Regular cardiac myocyte (primary cell): Measurements from ENCODE around the gene CYP26C1. TPM values are rescaled to one million over a fixed set of nuclear protein-coding genes. Genes with fewer than 3 reads are reported as not detected.

Experiments
- total RNA-seq: library from RNA; depleted of rRNA; stranded (reverse); fragments of >200 nt; gene quantifications from 2 replicates; pipeline ENCODE4 v1.2.3, GENCODE V29; 2014

CYP26C1 gene, protein sequence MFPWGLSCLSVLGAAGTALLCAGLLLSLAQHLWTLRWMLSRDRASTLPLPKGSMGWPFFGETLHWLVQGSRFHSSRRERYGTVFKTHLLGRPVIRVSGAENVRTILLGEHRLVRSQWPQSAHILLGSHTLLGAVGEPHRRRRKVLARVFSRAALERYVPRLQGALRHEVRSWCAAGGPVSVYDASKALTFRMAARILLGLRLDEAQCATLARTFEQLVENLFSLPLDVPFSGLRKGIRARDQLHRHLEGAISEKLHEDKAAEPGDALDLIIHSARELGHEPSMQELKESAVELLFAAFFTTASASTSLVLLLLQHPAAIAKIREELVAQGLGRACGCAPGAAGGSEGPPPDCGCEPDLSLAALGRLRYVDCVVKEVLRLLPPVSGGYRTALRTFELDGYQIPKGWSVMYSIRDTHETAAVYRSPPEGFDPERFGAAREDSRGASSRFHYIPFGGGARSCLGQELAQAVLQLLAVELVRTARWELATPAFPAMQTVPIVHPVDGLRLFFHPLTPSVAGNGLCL
- under 0.01 TPM in 2 replicates for total RNA-seq

DNA sequence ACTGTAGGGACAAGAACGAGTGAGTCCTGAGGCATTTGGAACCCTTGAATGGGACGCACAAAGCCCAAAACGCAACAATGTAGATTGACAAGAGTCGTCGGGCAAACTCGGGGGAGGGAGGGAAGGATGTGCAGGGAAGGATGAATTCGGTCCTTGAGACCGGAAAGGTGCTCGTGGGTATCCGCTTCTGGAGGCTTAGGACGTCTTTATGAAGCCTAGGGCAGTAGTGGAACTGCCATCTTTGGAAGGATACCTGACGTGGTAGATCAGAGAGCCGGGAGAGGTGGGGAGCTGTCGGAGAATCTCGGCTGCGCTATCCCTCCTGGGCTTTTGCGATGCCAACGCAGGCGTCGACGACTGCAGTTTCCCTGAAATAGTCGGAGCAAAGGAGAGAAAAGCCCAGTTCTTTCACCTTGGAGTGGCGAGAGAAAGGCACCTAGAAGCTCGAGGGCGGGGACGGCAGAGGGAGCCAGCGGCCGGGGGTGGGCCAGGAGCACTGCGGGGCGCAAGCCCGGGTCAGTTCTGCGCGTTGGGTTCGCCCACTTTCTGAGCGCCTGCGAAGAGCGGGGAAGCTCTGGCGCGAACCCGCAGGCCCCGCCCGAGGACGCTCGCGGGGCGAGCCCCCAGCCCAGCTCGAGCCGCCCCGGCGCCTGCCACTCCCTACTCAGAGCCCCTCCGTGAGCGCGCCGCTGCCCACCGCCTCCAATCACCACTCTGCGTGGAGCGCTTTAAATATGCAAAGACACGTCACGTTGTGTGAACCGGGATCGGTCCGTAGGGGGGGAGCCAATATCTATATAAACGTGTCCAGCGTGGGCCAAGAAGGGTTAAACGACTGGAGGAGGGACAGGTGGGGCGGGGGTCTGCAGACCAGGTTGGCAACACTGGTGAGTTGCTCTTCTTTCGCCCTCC, at the start of gene CYP26C1:
Gene CYP26C1 (plus strand): TSS at position 824 of the 912 bp plus-strand sequence. CDS start 466 bp downstream, outside the sequence.

DNA sequence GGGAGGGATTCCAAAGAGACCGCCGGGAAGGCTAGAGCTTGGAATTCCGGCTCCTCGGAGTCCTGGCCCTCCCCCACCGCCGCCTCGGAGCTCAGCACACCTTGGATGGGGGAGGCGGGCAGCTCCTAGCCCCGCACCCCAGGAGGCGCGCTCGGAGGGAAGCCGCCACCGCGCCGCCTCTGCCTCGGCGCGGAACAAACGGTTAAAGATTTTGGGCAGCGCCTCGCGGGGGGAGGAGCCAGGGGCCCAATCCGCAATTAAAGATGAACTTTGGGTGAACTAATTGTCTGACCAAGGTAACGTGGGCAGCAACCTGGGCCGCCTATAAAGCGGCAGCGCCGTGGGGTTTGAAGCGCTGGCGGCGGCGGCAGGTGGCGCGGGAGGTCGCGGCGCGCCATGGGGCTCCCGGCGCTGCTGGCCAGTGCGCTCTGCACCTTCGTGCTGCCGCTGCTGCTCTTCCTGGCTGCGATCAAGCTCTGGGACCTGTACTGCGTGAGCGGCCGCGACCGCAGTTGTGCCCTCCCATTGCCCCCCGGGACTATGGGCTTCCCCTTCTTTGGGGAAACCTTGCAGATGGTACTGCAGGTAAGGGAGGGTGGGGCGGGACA, 13.0 kb downstream of the CYP26C1 start, which contains the start of gene CYP26A1:
Gene CYP26A1 (plus strand): TSS at position 355 of the 608 bp plus-strand sequence. CDS start 42 bp downstream, at position 397.

Other genes starting within 250 kb of the CYP26C1 start
- gene EXOC6, start 212.3 kb upstream of the CYP26C1 start, total RNA-seq = 11.1 and 21.4 TPM in 2 replicates
- gene CYP26A1, start 13.1 kb downstream of the CYP26C1 start, total RNA-seq = 0.19 TPM in 1 of 2 replicates, not detected in the other